Stimulated activated CD4-positive, alpha-beta T cell treated with anti-CD3 and anti-CD28 coated beads, Interleukin-15, amount 100 ng/mL, for 1 hour (primary cell): ENCODE results near the gene CFAP52.
"Not testable (repeated sequence)": the region's sequence is repeated elsewhere in the genome, so short reads cannot be mapped to it uniquely, and the experiment has no call there.

Experiments used
- DNase-seq, 2 donors: peaks; one replicate each; pipeline ENCODE4 v3.0.0-alpha.2; 2020; ENCODE audit warnings: low read depth in 1 of 2, low spot score in 1 of 2

CFAP52 gene

GRCh38 chr17:9568957-9569588 lies 7.4 kb upstream of the CFAP52 start:
- DNase-seq = no peak

GRCh38 chr17:9571201-9571600 lies 5.2 kb upstream of the CFAP52 start:
- no peak for DNase-seq

DNA sequence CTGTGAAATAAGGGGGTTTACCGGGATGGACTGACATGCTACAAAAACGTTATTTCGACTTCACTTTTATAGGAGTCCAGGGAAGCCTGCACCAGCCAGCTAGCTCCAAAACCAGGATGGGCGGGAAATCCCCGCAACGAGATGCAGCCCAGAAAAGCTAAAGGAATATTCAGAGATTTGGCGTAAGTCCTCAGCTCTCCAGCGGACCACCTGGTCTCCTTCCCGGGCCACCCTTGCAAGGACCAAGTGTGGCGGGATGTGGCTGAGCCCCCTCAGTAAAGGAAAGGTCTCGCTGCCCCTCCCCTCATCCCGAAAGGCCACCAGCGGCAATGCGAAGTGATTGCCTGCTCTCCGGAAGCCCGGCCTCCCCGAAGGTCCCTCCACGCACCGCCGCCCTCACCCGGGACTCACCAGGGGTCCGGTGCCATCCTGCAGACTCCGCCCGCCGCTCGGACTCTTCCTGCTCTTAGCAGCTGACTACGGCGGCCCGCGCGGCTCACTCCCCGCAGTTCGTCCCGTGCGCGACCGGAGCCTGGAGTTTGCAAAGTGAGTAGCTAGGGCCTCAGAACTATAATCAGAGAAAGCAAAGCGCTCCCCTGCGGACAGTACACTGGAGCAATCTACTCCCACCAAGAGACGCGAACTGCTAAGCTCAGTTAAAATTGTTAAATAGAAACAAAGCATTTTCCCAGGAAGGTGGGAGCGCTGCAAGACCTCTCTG lies 901 bp upstream of the CFAP52 start, which contains the start of gene STX8:
TSS of gene STX8 (minus strand) at position 440 of the 721 bp plus-strand sequence. CDS start at position 428, 12 bp downstream.
- peak; percentile 50 to 74 for DNase-seq

DNA sequence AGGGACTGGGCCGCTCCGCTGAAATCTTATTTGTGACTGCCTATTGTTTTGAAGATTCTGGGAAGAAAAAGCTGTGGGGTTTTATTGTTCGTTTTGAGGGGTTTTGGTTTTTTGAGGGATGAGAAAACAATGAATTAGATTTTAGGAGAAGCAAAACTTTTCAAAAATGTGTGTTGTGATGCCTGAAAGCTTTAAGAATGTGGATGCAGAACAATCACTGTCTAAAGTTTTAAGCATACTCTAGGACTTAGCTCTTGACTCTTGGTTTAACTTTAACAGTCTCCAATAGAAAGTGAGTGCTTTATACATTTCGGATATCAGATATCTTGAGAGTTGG lies 899 bp downstream of the CFAP52 start:
- DNase-seq = no peak

GRCh38 chr17:9587969-9588656 lies 11.7 kb downstream of the CFAP52 start:
- no peak for DNase-seq

DNA sequence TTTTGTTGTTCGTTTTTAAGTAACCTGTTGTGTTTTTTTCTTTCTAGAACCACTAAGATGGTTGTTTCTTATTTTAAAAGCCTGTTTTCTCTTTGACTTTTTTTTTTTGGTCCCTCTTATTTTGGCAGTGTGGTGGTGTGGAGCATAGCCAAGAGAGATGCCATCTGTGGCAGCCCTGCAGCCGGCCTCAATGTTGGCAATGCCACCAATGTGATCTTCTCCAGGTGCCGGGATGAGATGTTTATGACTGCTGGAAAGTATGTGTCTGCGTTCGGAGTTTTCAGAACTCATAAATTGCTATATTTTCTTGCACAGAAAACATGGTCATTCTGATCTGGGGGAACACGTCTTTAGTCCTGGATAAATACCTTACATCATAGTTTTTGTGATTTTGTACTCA lies 17.6 kb downstream of the CFAP52 start:
- no peak for DNase-seq

DNA sequence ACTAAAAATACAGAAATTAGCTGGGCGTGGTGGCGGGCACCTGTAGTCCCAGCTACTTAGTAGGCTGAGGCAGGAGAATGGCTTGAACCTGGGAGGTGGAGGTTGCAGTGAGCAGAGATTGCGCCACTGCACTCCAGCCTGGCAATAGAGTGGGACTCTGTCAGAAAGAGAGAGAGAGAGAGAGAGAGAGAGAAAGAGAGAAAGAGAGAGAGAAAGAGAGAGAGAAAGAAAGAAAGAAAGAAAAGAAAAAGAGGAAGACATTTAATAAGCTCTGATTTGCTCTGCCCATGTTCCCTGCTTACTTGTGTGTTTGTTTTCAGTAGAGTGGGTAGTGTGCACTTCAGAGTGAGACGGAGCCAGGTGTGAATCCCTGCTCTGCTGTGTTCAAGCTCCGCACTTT lies 21.2 kb downstream of the CFAP52 start:
- DNase-seq = not testable (repeated sequence)

GRCh38 chr17:9598661-9599060 lies 22.2 kb downstream of the CFAP52 start:
- no peak for DNase-seq

DNA sequence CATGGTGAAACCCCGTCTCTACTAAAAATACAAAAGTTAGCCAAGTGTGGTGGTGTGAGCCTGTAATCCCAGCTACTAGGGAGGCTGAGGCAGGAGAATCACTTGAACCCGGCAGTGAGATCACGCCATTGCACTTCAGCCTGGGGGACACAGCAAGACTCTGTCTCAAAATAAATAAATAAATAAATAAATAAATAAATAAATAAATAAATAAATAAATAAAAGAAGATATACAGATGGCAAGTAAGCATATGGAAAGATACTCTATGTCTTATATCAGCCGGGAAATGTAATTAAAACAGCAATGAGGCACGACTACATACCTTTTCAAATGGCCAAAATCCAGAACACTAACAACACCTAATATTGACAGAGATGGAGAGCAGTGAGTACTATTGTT lies 28.1 kb downstream of the CFAP52 start:
- not testable (repeated sequence) for DNase-seq

GRCh38 chr17:9606453-9606852 lies 30.0 kb downstream of the CFAP52 start:
- no peak for DNase-seq

- not testable (repeated sequence) for DNase-seq
These were observed 30.6 kb downstream of the CFAP52 start for GRCh38 chr17:9607058-9607457.

DNA sequence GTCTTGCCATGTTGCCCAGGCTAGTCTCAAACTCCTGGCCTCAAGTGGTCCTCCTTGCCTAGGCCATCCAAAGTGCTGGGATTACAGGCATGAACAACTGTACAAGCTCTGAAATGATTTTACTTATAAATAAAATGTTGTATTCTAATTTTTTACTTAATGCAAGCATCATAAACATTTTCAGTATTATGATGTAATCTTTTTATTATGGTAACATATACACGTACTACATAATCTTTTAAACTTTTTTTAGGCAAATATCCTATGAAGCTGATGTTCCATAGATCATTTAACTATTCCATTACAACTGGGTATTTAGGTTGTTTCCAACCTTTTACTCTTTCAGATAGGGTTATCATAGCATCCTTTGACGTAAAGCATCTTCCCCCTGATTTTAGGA lies 35.1 kb downstream of the CFAP52 start:
- DNase-seq = no peak

- no peak for DNase-seq
These were observed 35.6 kb downstream of the CFAP52 start for GRCh38 chr17:9612006-9612405.

DNA sequence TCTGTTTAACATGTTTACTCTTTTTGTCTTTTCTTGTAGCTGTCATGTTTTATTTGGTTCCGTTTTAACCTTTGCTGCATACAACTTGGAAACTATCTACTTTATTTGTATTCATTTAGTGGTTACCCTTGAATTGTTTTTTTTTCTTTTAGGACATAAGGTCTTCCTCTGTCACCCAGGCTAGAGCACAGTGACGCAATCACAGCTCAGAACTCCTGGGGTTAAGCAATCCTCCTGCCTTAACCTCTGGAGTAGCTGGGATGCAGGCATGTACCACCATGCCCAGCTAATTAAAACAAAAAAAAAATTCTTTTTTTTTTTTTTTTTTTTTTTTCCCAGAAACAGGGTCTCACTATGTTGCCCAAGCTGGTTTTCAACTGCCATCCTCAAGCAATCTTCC lies 39.0 kb downstream of the CFAP52 start:
- DNase-seq = no peak

- no peak for DNase-seq
These were observed 46.5 kb downstream of the CFAP52 start for GRCh38 chr17:9622961-9623360.

DNA sequence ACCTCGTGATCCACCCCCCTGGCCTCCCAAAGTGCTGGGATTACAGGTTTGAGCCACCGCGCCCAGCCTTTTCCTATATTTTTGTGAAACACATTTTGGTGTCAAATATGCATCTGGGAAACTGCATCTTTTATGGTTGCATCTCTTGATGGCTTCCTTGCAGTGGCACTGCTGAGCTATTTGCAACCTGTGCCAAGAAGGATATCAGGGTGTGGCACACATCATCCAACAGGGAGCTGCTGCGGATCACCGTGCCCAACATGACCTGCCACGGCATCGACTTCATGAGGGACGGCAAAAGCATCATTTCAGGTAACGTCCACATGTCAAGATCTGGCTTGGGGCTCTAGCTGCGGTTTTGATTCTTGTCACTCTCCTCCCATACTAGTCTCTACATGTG lies 52.1 kb downstream of the CFAP52 start:
- no peak for DNase-seq

GRCh38 chr17:9632741-9633140 lies 56.3 kb downstream of the CFAP52 start:
- DNase-seq = no peak

DNA sequence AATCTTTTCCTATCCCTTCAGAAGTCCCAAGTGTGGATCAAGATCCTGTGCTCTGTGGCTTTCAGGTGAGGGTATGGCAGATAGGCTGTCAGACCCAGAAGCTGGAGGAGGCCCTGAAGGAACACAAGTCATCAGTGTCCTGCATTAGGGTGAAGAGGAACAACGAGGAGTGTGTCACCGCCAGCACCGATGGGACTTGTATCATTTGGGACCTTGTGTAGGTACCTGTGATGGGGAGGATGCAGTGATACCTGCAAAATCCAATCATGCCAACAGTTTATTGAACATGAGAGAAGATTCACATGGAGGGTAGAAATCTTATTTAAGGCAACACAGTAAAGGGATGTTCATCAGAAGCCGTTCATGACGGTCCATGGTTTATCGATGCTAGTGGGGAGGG lies 58.9 kb downstream of the CFAP52 start:
- no peak for DNase-seq

GRCh38 chr17:9636501-9636900 lies 60.1 kb downstream of the CFAP52 start:
- DNase-seq = no peak

- DNase-seq = not testable (repeated sequence)
These were observed 63.9 kb downstream of the CFAP52 start for GRCh38 chr17:9640388-9640787.

GRCh38 chr17:9643611-9644010 lies 67.2 kb downstream of the CFAP52 start:
- no peak for DNase-seq
